ENCODE data around the gene FRMD4B. TPM values are rescaled to one million over a fixed set of nuclear protein-coding genes. Genes with fewer than 3 reads are reported as not detected.

Gene FRMD4B
- total RNA-seq, 2 donors from 2014 or later: 30.6 to 37.8 TPM

DNA sequence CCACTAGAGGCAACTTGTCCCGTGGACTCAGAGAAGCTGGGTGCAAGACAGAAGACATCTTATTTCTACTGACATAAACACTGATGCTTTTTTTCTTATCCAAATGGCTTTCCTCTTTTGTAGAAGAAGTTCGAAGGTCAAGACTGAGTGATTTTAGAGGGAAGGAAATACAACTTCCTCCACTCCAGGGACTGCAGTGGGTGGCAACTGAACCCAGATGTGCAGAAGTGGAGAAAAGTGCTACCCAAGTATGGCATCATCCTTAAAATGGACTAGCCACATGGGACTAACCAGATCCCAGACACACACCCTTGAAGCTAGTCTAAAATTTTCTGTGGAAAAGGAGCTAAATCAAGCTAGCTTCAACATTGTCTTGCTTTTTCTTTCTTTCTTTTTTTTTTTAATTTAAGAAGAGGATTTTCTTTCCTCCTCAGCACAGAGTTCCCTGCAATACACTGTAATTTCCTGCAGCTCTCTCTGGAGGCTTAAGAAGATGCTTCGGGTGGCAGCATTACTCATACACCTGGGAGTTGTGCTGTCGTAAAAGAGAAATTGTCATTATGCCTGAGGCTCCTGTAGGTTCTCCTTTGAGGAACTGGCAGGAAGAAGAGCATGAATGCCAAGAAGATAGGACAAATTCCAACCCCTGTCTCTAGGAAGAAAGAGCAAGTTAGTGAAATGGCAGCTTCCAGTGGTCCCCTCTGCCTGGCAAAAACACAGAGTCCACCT is 3.8 kb upstream of the FRMD4B start:
- no peaks in the 10 kb centered on the region for H3K27me3 ChIP-seq
- no peak overlapping the region for H3K4me3 ChIP-seq
- no peaks in the 10 kb centered on the region for H3K36me3 ChIP-seq
- no peak overlapping the region for H3K27ac ChIP-seq
- H3K9me3 ChIP-seq: no peaks in the 10 kb centered on the region
- TF ChIP-seq, protein P1, sequence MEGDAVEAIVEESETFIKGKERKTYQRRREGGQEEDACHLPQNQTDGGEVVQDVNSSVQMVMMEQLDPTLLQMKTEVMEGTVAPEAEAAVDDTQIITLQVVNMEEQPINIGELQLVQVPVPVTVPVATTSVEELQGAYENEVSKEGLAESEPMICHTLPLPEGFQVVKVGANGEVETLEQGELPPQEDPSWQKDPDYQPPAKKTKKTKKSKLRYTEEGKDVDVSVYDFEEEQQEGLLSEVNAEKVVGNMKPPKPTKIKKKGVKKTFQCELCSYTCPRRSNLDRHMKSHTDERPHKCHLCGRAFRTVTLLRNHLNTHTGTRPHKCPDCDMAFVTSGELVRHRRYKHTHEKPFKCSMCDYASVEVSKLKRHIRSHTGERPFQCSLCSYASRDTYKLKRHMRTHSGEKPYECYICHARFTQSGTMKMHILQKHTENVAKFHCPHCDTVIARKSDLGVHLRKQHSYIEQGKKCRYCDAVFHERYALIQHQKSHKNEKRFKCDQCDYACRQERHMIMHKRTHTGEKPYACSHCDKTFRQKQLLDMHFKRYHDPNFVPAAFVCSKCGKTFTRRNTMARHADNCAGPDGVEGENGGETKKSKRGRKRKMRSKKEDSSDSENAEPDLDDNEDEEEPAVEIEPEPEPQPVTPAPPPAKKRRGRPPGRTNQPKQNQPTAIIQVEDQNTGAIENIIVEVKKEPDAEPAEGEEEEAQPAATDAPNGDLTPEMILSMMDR (IDR thresholded peaks at IDR 0.05): no peak
- peaks cover 0 to 33% of the 10 kb centered on the region in 2 donors for H3K4me1 ChIP-seq
- DNase-seq (ENCODE audit: low spot score): no peak

GRCh38 chr3:69388241-69388640 is 2.4 kb upstream of the FRMD4B start:
- Histone ChIP-seq H3K27ac (peak overlapping the region in 1 of 2 donors; percentile 38), H3K4me3 (no peak overlapping the region), H3K27me3 (no peaks in the 10 kb centered on the region), H3K4me1 (peaks cover 0 to 33% of the 10 kb centered on the region in 2 donors), H3K36me3 (no peaks in the 10 kb centered on the region), H3K9me3 (no peaks in the 10 kb centered on the region)
- TF ChIP-seq, protein P1 (IDR thresholded peaks at IDR 0.05): no peak
- DNase-seq (ENCODE audit: low spot score): no peak

DNA sequence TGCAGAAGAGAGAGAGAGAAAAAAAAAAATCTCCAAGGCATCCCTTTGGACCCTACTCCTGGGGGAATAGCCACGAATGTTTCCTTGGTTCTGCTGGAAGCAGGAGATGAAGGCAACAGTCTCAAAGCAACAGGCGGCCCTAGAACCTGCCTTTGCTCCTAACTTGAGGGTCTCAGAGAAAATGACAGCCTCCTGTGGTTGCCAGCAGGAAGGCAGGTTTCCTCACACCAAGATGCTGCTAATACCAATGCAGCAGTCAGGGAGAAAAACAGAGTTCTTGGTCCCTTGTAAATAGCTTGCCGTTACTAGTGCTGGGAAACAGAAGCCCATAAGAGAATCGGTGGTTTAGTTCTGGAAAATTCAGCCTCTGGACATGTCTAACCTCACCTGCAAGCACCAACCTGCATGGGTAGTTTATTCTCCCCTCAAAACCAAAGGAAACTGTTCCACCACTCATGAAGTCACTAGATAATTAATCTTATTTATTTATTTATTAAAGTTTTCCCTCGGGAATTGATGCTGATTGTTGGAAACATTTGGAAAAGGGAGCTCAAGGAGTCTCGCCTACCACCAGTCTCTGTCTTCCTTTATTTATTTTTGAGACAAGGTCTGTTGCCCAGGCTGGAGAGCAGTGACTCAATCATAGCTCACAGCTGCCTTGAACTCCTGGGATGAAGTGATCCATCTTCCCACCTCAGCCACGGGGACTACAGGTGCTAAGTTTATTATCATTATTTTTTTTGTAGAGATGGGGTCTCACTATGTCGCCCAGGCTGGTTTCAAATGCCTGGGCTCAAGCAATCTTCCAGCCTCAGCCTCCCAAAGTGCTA is 883 bp upstream of the FRMD4B start:
- H3K4me1 ChIP-seq: peaks cover 0 to 26% of the 10 kb centered on the region in 2 donors
- H3K9me3 ChIP-seq: no peaks in the 10 kb centered on the region
- H3K27ac ChIP-seq: peak overlapping the region; percentile 83 to 85
- no peaks in the 10 kb centered on the region for H3K27me3 ChIP-seq
- TF ChIP-seq, protein P1 (IDR thresholded peaks at IDR 0.05): no peak
- peak overlapping the region; percentile 50 to 68 for H3K4me3 ChIP-seq
- H3K36me3 ChIP-seq: no peaks in the 10 kb centered on the region
- no peak for DNase-seq (ENCODE audit: low spot score)

DNA sequence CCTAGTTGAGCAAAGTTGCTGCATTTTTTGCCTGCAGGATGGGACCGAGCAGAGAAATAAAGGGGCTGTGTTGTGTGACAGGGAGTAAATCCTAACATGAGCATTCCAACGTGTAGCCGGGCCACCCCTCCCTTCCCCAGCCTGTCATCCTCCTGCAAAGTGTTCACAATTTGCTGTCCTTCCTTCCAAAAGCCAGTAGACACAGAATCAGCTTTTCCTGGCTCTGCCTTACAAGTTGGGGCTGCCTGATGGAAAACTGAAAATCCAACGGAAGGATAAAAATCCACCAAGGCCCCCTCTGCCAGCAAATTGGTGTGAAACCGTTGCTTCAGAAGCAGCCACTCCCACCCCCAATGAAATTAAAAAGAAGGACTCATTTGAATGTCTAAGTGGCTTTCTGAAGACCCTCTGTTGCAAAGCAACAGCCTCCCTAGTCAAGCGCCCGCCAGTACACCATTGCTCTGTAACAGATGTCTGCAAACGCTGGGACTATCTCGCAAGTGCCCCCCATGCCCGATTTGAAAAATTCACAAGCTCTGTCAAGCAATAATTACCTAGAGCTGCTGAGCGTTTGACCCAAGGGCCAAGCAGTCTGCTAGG is 665 bp downstream of the FRMD4B start:
- H3K4me1 ChIP-seq: peaks cover 0 to 27% of the 10 kb centered on the region in 2 donors
- H3K4me3 ChIP-seq: peak overlapping the region; percentile 50 to 68
- H3K27me3 ChIP-seq: no peaks in the 10 kb centered on the region
- H3K27ac ChIP-seq: peak overlapping the region; percentile 83 to 85
- no peak for DNase-seq (ENCODE audit: low spot score)
- H3K9me3 ChIP-seq: no peaks in the 10 kb centered on the region
- H3K36me3 ChIP-seq: no peaks in the 10 kb centered on the region
- TF ChIP-seq, protein P1 (IDR thresholded peaks at IDR 0.05): no peak

DNA sequence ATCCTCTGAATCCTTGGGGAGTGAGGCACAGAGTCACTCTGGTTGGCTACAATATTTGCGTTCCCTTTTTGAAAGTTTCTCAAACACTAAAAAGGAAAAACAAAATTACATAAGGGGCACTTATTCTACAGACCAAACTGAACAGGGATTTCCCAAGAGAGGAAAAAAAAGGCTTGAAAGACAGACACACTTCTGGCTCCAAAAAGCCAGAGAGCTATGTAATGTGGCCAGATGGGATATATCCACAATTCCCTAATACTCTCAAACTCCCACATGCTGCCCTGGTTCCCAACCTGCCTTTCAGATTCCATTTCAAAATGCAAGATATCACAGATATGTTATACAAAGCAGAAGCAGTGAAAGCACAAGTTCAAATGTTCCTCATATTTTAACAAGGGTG is 1.6 kb downstream of the FRMD4B start:
- Histone ChIP-seq H3K4me3 (peak overlapping the region in 1 of 2 donors; percentile 68), H3K4me1 (peaks cover 0 to 27% of the 10 kb centered on the region in 2 donors), H3K27me3 (no peaks in the 10 kb centered on the region), H3K36me3 (no peaks in the 10 kb centered on the region), H3K9me3 (no peaks in the 10 kb centered on the region), H3K27ac (peak overlapping the region; percentile 42 to 85)
- TF ChIP-seq, protein P1 (IDR thresholded peaks at IDR 0.05): no peak
- DNase-seq (ENCODE audit: low spot score): no peak
